Keratinocyte (primary cell): ENCODE measurements around the gene QSOX1. TPM values are rescaled to one million over a fixed set of nuclear protein-coding genes. Genes with fewer than 3 reads are reported as not detected.

Experiments
- DNase-seq: peaks from one replicate; pipeline ENCODE4 v3.0.0-alpha.2; 2011; ENCODE audit warnings: low read depth, missing footprints, low spot score
- FAIRE-seq: peaks from 2 replicates; lab custom pipeline; 2011; peaks lifted over from hg19 to GRCh38; lab: Jason Lieb, UNC
- H2AFZ ChIP-seq: 2 replicates; pipeline ENCODE4 v1.6.0; 2012; ENCODE audit warnings: low read length, control low read depth, inconsistent platforms; ENCODE audit not compliant: control insufficient read depth
- H3K27ac ChIP-seq: 2 replicates; pipeline ENCODE4 v1.5.1; 2011; ENCODE audit warnings: low read length; ENCODE audit not compliant: control insufficient read depth, insufficient read depth
- H3K27me3 ChIP-seq: 3 replicates; pipeline ENCODE4 v1.6.0; 2011; ENCODE audit warnings: low read length; ENCODE audit not compliant: control insufficient read depth, insufficient read depth; ENCODE audit errors: extremely low read depth
- H3K36me3 ChIP-seq, 2 experiments: 2 replicates in 1 of 2; 3 replicates in 1 of 2; pipeline ENCODE4 v1.5.1; 2011; ENCODE audit warnings: low read length in 2 of 2, mild to moderate bottlenecking in 1 of 2; ENCODE audit not compliant: control insufficient read depth in 2 of 2, insufficient read depth in 2 of 2; ENCODE audit errors: extremely low read depth in 1 of 2
- H3K4me1 ChIP-seq: 3 replicates; pipeline ENCODE4 v1.5.1; 2011; ENCODE audit warnings: low read length; ENCODE audit not compliant: control insufficient read depth, insufficient read depth; ENCODE audit errors: extremely low read depth
- H3K4me2 ChIP-seq: 3 replicates; pipeline ENCODE4 v1.6.0; 2011; ENCODE audit warnings: low read depth, low read length; ENCODE audit not compliant: control insufficient read depth, insufficient read depth; ENCODE audit errors: extremely low read depth
- H3K4me3 ChIP-seq, 3 experiments: fragments of 200-600 bp in 1 of 3; sonication (generic) in 1 of 3; 2 replicates in 2 of 3; 3 replicates in 1 of 3; pipeline ENCODE4 v1.5.1; 2011 to 2016; ENCODE audit warnings: low read length in 3 of 3, mild to moderate bottlenecking in 3 of 3, control low read depth in 2 of 3, inconsistent platforms in 1 of 3, low read depth in 1 of 3, mixed read lengths in 1 of 3, mixed run types in 1 of 3, moderate library complexity in 1 of 3; ENCODE audit not compliant: control insufficient read depth in 2 of 3, insufficient read depth in 2 of 3; ENCODE audit errors: extremely low read depth in 1 of 3
- H3K79me2 ChIP-seq: 2 replicates; pipeline ENCODE4 v1.6.0; 2012; ENCODE audit warnings: low read length; ENCODE audit not compliant: control insufficient read depth, insufficient read depth
- H3K9ac ChIP-seq: 3 replicates; pipeline ENCODE4 v1.6.0; 2011; ENCODE audit warnings: low read length; ENCODE audit not compliant: control insufficient read depth, insufficient read depth; ENCODE audit errors: extremely low read depth
- H3K9me1 ChIP-seq: 3 replicates; pipeline ENCODE4 v1.6.0; 2011; ENCODE audit warnings: low read length; ENCODE audit not compliant: control insufficient read depth, insufficient read depth; ENCODE audit errors: extremely low read depth
- H3K9me3 ChIP-seq: 2 replicates; pipeline ENCODE4 v1.5.1; 2012; ENCODE audit warnings: low read depth, low read length; ENCODE audit not compliant: control insufficient read depth
- H4K20me1 ChIP-seq: 3 replicates; pipeline ENCODE4 v1.6.0; 2011; ENCODE audit warnings: low read length; ENCODE audit not compliant: control insufficient read depth, insufficient read depth; ENCODE audit errors: extremely low read depth
- EZH2 ChIP-seq: IDR thresholded peaks from one replicate; pipeline ENCODE4 v1.6.1; 2012; ENCODE audit warnings: inconsistent platforms, mild to moderate bottlenecking, low read length, moderate library complexity
- dilution Hi-C: fragments of 300-500 bp; cut with MboI; formaldehyde crosslinking; loops from one replicate; pipeline ENCODE4 v1.7.0; 2020; ENCODE audit warnings: low sequenced_read_pairs; ENCODE audit not compliant: extremely low pct_ligation_motif_present
- polyA plus RNA-seq, 5 experiments: library from polyadenylated mRNA; depleted of rRNA in 3 of 5; stranded (reverse) in 3 of 5; stranded (forward) in 1 of 5; unstranded in 1 of 5; fragments of >200 nt; gene quantifications; 1 replicate in 1 of 5; 2 replicates in 3 of 5; 3 replicates in 1 of 5; pipeline versions ENCODE4 v1.2.1 to v1.2.3, GENCODE V29; 2011 to 2012; ENCODE audit warnings: missing spikeins in 2 of 5, low read depth in 1 of 5, low replicate concordance in 1 of 5
- TF ChIP-seq, protein P1 (sequence below), 3 experiments: IDR thresholded peaks in 1 of 3; conservative IDR thresholded peaks in 1 of 3; optimal IDR thresholded peaks in 1 of 3; 2 replicates in 2 of 3; 3 replicates in 1 of 3; pipeline versions ENCODE3 to v1.5.1; 2011; ENCODE audit warnings: low read length in 3 of 3, mild to moderate bottlenecking in 3 of 3, moderate library complexity in 2 of 3, control low read depth in 1 of 3, inconsistent platforms in 1 of 3; ENCODE audit not compliant: insufficient read depth in 2 of 3; ENCODE audit errors: extremely low read depth in 1 of 3

Gene QSOX1
- polyA plus RNA-seq, 1 donor (not counting 4 experiments of a cell fraction or from before 2014, with no cell fraction given), result 57.6 TPM

DNA sequence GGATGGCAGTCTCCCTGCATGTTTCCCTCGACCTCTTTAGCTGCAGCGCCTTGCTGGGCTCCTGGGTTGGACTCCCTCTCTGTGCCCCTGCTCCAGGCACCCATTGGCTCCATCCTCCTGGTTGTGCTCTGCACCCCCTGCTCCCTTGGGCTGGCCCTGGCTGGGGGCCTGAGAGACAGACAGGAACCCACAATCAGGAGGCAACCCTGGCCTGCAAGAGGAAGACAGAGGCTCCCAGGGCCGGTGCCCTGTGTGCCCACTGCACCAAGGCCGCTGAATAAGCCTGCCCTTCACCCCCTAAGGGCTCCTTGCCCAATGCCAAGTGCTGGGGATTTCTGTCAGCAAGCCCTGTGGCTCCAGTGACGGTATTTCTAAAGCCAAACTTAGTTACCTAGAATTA is 43.9 kb downstream of the QSOX1 start:
- Histone ChIP-seq H3K36me3 (peaks cover 8 to 11% of the 10 kb centered on the region in 2 experiments), H3K27me3 (no peaks in the 10 kb centered on the region), H3K4me2 (no peak overlapping the region), H3K9ac (no peak overlapping the region), H3K79me2 (no peaks in the 10 kb centered on the region), H3K9me1 (no peaks in the 10 kb centered on the region), H4K20me1 (no peaks in the 10 kb centered on the region), H3K4me1 (peaks cover 3% of the 10 kb centered on the region), H3K4me3 (no peak overlapping the region), H3K27ac (no peak overlapping the region), H2AFZ (no peak overlapping the region), H3K9me3 (no peaks in the 10 kb centered on the region)
- no peak for DNase-seq
- TF ChIP-seq, protein P1, sequence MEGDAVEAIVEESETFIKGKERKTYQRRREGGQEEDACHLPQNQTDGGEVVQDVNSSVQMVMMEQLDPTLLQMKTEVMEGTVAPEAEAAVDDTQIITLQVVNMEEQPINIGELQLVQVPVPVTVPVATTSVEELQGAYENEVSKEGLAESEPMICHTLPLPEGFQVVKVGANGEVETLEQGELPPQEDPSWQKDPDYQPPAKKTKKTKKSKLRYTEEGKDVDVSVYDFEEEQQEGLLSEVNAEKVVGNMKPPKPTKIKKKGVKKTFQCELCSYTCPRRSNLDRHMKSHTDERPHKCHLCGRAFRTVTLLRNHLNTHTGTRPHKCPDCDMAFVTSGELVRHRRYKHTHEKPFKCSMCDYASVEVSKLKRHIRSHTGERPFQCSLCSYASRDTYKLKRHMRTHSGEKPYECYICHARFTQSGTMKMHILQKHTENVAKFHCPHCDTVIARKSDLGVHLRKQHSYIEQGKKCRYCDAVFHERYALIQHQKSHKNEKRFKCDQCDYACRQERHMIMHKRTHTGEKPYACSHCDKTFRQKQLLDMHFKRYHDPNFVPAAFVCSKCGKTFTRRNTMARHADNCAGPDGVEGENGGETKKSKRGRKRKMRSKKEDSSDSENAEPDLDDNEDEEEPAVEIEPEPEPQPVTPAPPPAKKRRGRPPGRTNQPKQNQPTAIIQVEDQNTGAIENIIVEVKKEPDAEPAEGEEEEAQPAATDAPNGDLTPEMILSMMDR (optimal IDR thresholded peaks at IDR 0.05 in 1 of 3, IDR thresholded peaks at IDR 0.05 in 1 of 3, conservative IDR thresholded peaks at IDR 0.05 in 1 of 3; ENCODE audit: extremely low read depth in 1 of 3, insufficient read depth in 2 of 3, low read length in 3 of 3), result no peak
- TF ChIP-seq EZH2, result no peak
- dilution Hi-C loops, result no loop called here
- FAIRE-seq, result no peak

DNA sequence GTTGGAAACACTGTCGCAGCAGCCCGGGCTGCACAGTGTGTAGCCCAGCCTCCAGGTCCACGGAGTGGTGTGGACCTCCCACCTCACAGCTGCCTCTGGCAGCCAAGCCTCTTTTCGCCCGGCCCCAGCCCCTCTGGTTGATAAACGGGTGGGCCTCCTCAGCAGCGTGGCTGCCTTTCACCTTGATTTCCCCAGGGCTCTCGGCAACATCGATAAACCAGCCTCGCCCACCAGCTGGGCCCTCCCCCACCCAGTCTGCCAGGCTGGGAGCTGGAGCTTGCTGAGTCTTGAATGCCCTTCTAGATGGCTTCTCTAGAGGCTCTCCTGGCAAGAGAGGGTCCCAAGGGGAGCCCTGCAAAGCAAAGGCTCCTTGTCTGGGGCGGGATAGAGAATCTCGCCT is 44.3 kb downstream of the QSOX1 start:
- no peak overlapping the region for H3K4me2 ChIP-seq
- no peaks in the 10 kb centered on the region for H3K79me2 ChIP-seq
- TF ChIP-seq EZH2, result no peak
- TF ChIP-seq, protein P1 (optimal IDR thresholded peaks at IDR 0.05 in 1 of 3, IDR thresholded peaks at IDR 0.05 in 1 of 3, conservative IDR thresholded peaks at IDR 0.05 in 1 of 3; ENCODE audit: extremely low read depth in 1 of 3, insufficient read depth in 2 of 3, low read length in 3 of 3), result no peak
- H3K4me3 ChIP-seq, result no peak overlapping the region
- H3K9ac ChIP-seq, result no peak overlapping the region
- DNase-seq, result no peak
- H2AFZ ChIP-seq, result no peak overlapping the region
- no peaks in the 10 kb centered on the region for H3K9me1 ChIP-seq
- no peaks in the 10 kb centered on the region for H3K27me3 ChIP-seq
- H3K36me3 ChIP-seq, result peaks cover 8 to 11% of the 10 kb centered on the region in 2 experiments
- H3K27ac ChIP-seq, result no peak overlapping the region
- FAIRE-seq, result no peak
- H4K20me1 ChIP-seq, result no peaks in the 10 kb centered on the region
- dilution Hi-C loops, result no loop called here
- H3K4me1 ChIP-seq, result peaks cover 3% of the 10 kb centered on the region
- H3K9me3 ChIP-seq, result no peaks in the 10 kb centered on the region
